Measurements from ENCODE around the gene IQCN. TPM values are rescaled to one million over a fixed set of nuclear protein-coding genes. Genes with fewer than 3 reads are reported as not detected.

Gene IQCN
- total and polyA plus RNA-seq, 2 experiments from 2014 or later: 0.35 TPM; not detected in 1

- no peaks in the 10 kb centered on the region for H3K27me3 ChIP-seq (ENCODE audit: insufficient read depth)
- no peak for TF ChIP-seq STAT1 (IDR thresholded peaks at IDR 0.05; ENCODE audit: unreplicated experiment)
- 0 out of 2 replicates have a peak, but pooled peaks have one; percentile 27 for TF ChIP-seq POLR2AphosphoS5 (IDR thresholded peaks at IDR 0.05; ENCODE audit: low read depth)
- no peak for TF ChIP-seq ZNF114 (CRISPR knock-in tag; IDR thresholded peaks at IDR 0.05)
- no peak for TF ChIP-seq CTCF (conservative IDR thresholded peaks at IDR 0.05; ENCODE audit: low read depth in 2 of 2)
- TF ChIP-seq ZNF462 (CRISPR knock-in tag; IDR thresholded peaks at IDR 0.05): no peak
- no peak for TF ChIP-seq ETS1 (IDR thresholded peaks at IDR 0.05)
- no peak for TF ChIP-seq JUNB (IDR thresholded peaks at IDR 0.05; ENCODE audit: unreplicated experiment)
- no peak for TF ChIP-seq NANOG (IDR thresholded peaks at IDR 0.05; ENCODE audit: borderline replicate concordance)
- TF ChIP-seq EZH2 (IDR thresholded peaks at IDR 0.05; ENCODE audit: low read depth, unreplicated experiment): no peak
- TF ChIP-seq REST (IDR thresholded peaks at IDR 0.05; ENCODE audit: unreplicated experiment): no peak
- 0 out of 2 replicates have a peak, but pooled peaks have one; percentile 26 for TF ChIP-seq CREB1 (CRISPR knock-in tag; IDR thresholded peaks at IDR 0.05; ENCODE audit: low read depth)
- no peak for TF ChIP-seq ZNF331 (CRISPR knock-in tag; IDR thresholded peaks at IDR 0.05; ENCODE audit: low read depth)
- no peak for TF ChIP-seq EZH2phosphoT487 (IDR thresholded peaks at IDR 0.05; ENCODE audit: unreplicated experiment)
- Mint-ChIP-seq H3K4me3 (peak overlapping the region; percentile 64), H3K4me1 (peaks cover 32% of the 10 kb centered on the region), H3K9me3 (no peaks in the 10 kb centered on the region), H3K27me3 (ENCODE audit: insufficient read depth, low read depth, poor library complexity) (peaks cover 13% of the 10 kb centered on the region), H3K27ac (peak overlapping the region; percentile 84), H3K36me3 (ENCODE audit: low read depth) (peaks cover 18% of the 10 kb centered on the region)
- H3K27ac ChIP-seq (ENCODE audit: low read depth): peak overlapping the region; percentile 94
- H3K4me3 ChIP-seq: peak overlapping the region; percentile 49
- no peaks in the 10 kb centered on the region; the same call in 1 of the 2 replicates for H3K36me3 ChIP-seq (ENCODE audit: insufficient read depth)
- DNase-seq (ENCODE audit: low spot score) (peak; percentile 65), ATAC-seq (peak; percentile 51)
- H3F3A ChIP-seq (replicated peaks; ENCODE audit: low read depth): peaks cover 42% of the 10 kb centered on the region
- peaks cover 30% of the 10 kb centered on the region for H3K4me1 ChIP-seq (ENCODE audit: insufficient read depth)
- no peaks in the 10 kb centered on the region for H3K79me2 ChIP-seq (replicated peaks; ENCODE audit: insufficient read depth)
- H3K9me2 ChIP-seq (ENCODE audit: insufficient read depth): no peaks in the 10 kb centered on the region
- H4K20me1 ChIP-seq (replicated peaks; ENCODE audit: insufficient read depth): no peaks in the 10 kb centered on the region
- H2AFZ ChIP-seq: no peak overlapping the region
- H3K4me2 ChIP-seq: peak overlapping the region; percentile 87
These were observed 30.4 kb upstream of the IQCN start for GRCh38 chr19:18304458-18305310.
